K562 (cell line): ENCODE measurements around the gene RSPH6A. TPM values are rescaled to one million over a fixed set of nuclear protein-coding genes. Genes with fewer than 3 reads are reported as not detected.

Experiments
- ATAC-seq: fragments of 200-7000 bp; cut with Tn5 transposase; 3 replicates; pipeline ENCODE4 v1.9.1; 2020; ENCODE audit warnings: moderate library complexity
- BruUV-seq: library from RNA; stranded (reverse); fragments of 400-500 nt; replicated peaks from 2 replicates; lab custom pipeline; 2021; lab: Mats Ljungman, UMichigan
- CTCF ChIA-PET: fragments of 300-600 bp; formaldehyde crosslinking; extraction: SDS; loops from one replicate; lab custom pipeline; 2021; ENCODE audit warnings: low intra/inter-chr PET ratio; lab: Yijun Ruan, JAX
- POLR2A ChIA-PET: fragments of 300-600, 350-650 bp; sonication (Branson Sonifier 250); formaldehyde crosslinking; extraction: SDS; loops from one replicate; lab custom pipeline; 2021; ENCODE audit warnings: antibody characterized with exemption, inconsistent platforms; lab: Yijun Ruan, JAX
- DNase-seq, 4 experiments: peaks; one replicate each; pipeline versions ENCODE4 v3.0.0 to v3.0.0-alpha.2; 2011 to 2018; ENCODE audit warnings: low spot score in 3 of 4, mixed read lengths in 3 of 4; ENCODE audit errors: extremely low read depth in 1 of 4
- FAIRE-seq: peaks from 2 replicates; lab custom pipeline; 2011; peaks lifted over from hg19 to GRCh38; lab: Jason Lieb, UNC
- H2AFZ ChIP-seq: 2 replicates; pipeline ENCODE4 v1.6.0; 2011; ENCODE audit warnings: low read depth, low read length, control low read depth, inconsistent platforms
- H3K27ac ChIP-seq: fragments of 200-600 bp; 3 replicates; pipeline ENCODE4 v1.8.0; 2011; ENCODE audit warnings: low read depth, mild to moderate bottlenecking, control low read depth, inconsistent platforms, low read length, moderate library complexity, mixed read lengths; ENCODE audit errors: extremely low read depth
- H3K27me3 ChIP-seq, 2 experiments: fragments of 300-600 bp in 1 of 2; 2 replicates in 1 of 2; 3 replicates in 1 of 2; pipeline versions ENCODE4 v1.6.0 to v1.8.0; 2011; ENCODE audit warnings: inconsistent platforms in 2 of 2, low read length in 2 of 2, mild to moderate bottlenecking in 1 of 2, mixed read lengths in 1 of 2, moderate library complexity in 1 of 2; ENCODE audit not compliant: control insufficient read depth in 2 of 2, insufficient read depth in 2 of 2
- H3K36me3 ChIP-seq: fragments of 300-600 bp; 3 replicates; pipeline ENCODE4 v1.8.0; 2011; ENCODE audit warnings: mild to moderate bottlenecking, low read length, inconsistent platforms; ENCODE audit not compliant: control insufficient read depth, insufficient read depth
- H3K4me1 ChIP-seq, 2 experiments: fragments of 200-600 bp in 1 of 2; replicated peaks in 1 of 2; 2 replicates in 1 of 2; 3 replicates in 1 of 2; pipeline versions ENCODE4 v1.5.1 to v1.8.0; 2011; ENCODE audit warnings: inconsistent platforms in 2 of 2, low read length in 2 of 2, mild to moderate bottlenecking in 1 of 2, mixed read lengths in 1 of 2, moderate library complexity in 1 of 2; ENCODE audit not compliant: control insufficient read depth in 2 of 2, insufficient read depth in 2 of 2
- H3K4me2 ChIP-seq: 2 replicates; pipeline ENCODE4 v1.6.1; 2011; ENCODE audit warnings: low read length, control low read depth, inconsistent platforms, mixed read lengths; ENCODE audit not compliant: insufficient read depth
- H3K4me3 ChIP-seq: fragments of 200-600 bp; sonication (generic), shearing (Covaris generic); 2 replicates; pipeline ENCODE4 v1.5.1; 2016; ENCODE audit warnings: control low read depth, inconsistent platforms
- H3K79me2 ChIP-seq: fragments of 200-600 bp; 3 replicates; pipeline ENCODE4 v1.8.0; 2011; ENCODE audit warnings: low read length, inconsistent platforms; ENCODE audit not compliant: control insufficient read depth, insufficient read depth
- H3K9ac ChIP-seq, 2 experiments: 2 replicates each; pipeline versions ENCODE4 v1.6.0 to v1.6.1; 2011; ENCODE audit warnings: low read depth in 2 of 2, low read length in 2 of 2, control low read depth in 1 of 2, inconsistent platforms in 1 of 2, mild to moderate bottlenecking in 1 of 2, mixed read lengths in 1 of 2; ENCODE audit not compliant: insufficient read depth in 1 of 2
- H3K9me1 ChIP-seq: one replicate; pipeline ENCODE4 v1.6.0; 2011; ENCODE audit warnings: inconsistent platforms, mild to moderate bottlenecking, low read length, moderate library complexity; ENCODE audit not compliant: control insufficient read depth, insufficient read depth
- H3K9me3 ChIP-seq: replicated peaks from 2 replicates; pipeline ENCODE4 v1.5.1; 2011; ENCODE audit warnings: low read depth, low read length, inconsistent platforms; ENCODE audit not compliant: control insufficient read depth, insufficient read depth
- H4K20me1 ChIP-seq: replicated peaks from 2 replicates; pipeline ENCODE4 v1.6.1; 2011; ENCODE audit warnings: low read length, inconsistent platforms, mixed read lengths; ENCODE audit not compliant: control insufficient read depth, insufficient read depth
- ARHGAP35 ChIP-seq: fragments of 450-650 bp; IDR thresholded peaks from 2 replicates; pipeline ENCODE4 v1.6.1; 2018; ENCODE audit not compliant: partially characterized antibody
- GTF2A2 ChIP-seq: IDR thresholded peaks from 2 replicates; pipeline ENCODE4 v1.6.1; 2016; ENCODE audit warnings: mild to moderate bottlenecking, missing genetic modification characterization, missing compliant biosample characterization
- HEY1 ChIP-seq: fragments of 250-450 bp; sonication (Bioruptor Pico); IDR thresholded peaks from 2 replicates; pipeline ENCODE4 v1.5.0; 2020; ENCODE audit warnings: mild to moderate bottlenecking, moderate library complexity, borderline replicate concordance
- HMGN3 ChIP-seq: IDR thresholded peaks from 2 replicates; pipeline ENCODE4 v1.6.1; 2011; ENCODE audit warnings: borderline replicate concordance, low read depth, mild to moderate bottlenecking, mixed read lengths, low read length; ENCODE audit not compliant: insufficient read length; ENCODE audit errors: extremely low read depth
- HOMEZ ChIP-seq: fragments of 250-450 bp; sonication (Bioruptor Pico); IDR thresholded peaks from 2 replicates; pipeline ENCODE4 v1.4.0; 2020; ENCODE audit warnings: mild to moderate bottlenecking, moderate library complexity
- ILF3 ChIP-seq: fragments of 450-650 bp; IDR thresholded peaks from 2 replicates; pipeline ENCODE4 v1.6.1; 2018; ENCODE audit warnings: antibody characterized with exemption, mild to moderate bottlenecking, moderate library complexity, borderline replicate concordance
- KLF13 ChIP-seq: fragments of 450-650 bp; IDR thresholded peaks from 2 replicates; pipeline ENCODE4 v1.6.1; 2016; ENCODE audit warnings: missing genetic modification characterization, low read depth, mild to moderate bottlenecking, missing compliant biosample characterization, moderate library complexity, borderline replicate concordance
- MYC ChIP-seq, 2 experiments: fragments of 250-450 bp in 1 of 2; sonication (Bioruptor Pico) in 1 of 2; IDR thresholded peaks; 2 replicates each; pipeline versions ENCODE4 v1.5.1 to v1.6.1; 2012 to 2021; ENCODE audit warnings: low read depth in 2 of 2, borderline replicate concordance in 1 of 2, improper control_type of control experiment in 1 of 2, low read length in 1 of 2, mild to moderate bottlenecking in 1 of 2, moderate library complexity in 1 of 2
- NR2C2 ChIP-seq, 2 experiments: fragments of 200-800 bp in 1 of 2; sonication (Bioruptor generic) in 1 of 2; sonication (generic) in 1 of 2; formaldehyde crosslinking in 1 of 2; IDR thresholded peaks; 2 replicates each; pipeline versions ENCODE4 v1.6.1 to v1.8.0; 2016 to 2022; ENCODE audit warnings: mild to moderate bottlenecking in 1 of 2, missing compliant biosample characterization in 1 of 2, missing genetic modification characterization in 1 of 2, missing genetic modification reagents in 1 of 2
- RBM17 ChIP-seq: fragments of 200-400 bp; formaldehyde crosslinking; IDR thresholded peaks from 2 replicates; pipeline ENCODE4 v1.6.1; 2017; ENCODE audit warnings: low read depth, mild to moderate bottlenecking, low read length, borderline replicate concordance
- RBM34 ChIP-seq: fragments of 200-400 bp; formaldehyde crosslinking; IDR thresholded peaks from 2 replicates; pipeline ENCODE4 v1.6.1; 2018; ENCODE audit warnings: low read length, borderline replicate concordance; ENCODE audit not compliant: insufficient read depth
- RFX7 ChIP-seq: fragments of 250-450 bp; sonication (Bioruptor Pico); IDR thresholded peaks from 2 replicates; pipeline ENCODE4 v1.5.1; 2021; ENCODE audit warnings: mild to moderate bottlenecking
- SIN3A ChIP-seq, 2 experiments: fragments of 150-350 bp in 1 of 2; IDR thresholded peaks; 2 replicates each; pipeline ENCODE4 v1.6.1; 2011 to 2016; ENCODE audit warnings: borderline replicate concordance in 2 of 2, low read depth in 2 of 2, low read length in 2 of 2, mild to moderate bottlenecking in 2 of 2, moderate library complexity in 2 of 2; ENCODE audit not compliant: control insufficient read depth in 1 of 2
- ZNF431 ChIP-seq: sonication (generic); formaldehyde crosslinking; IDR thresholded peaks from 2 replicates; pipeline ENCODE4 v1.8.0; 2022; ENCODE audit warnings: mild to moderate bottlenecking, missing genetic modification reagents
- ZNF778 ChIP-seq: fragments of 450-650 bp; formaldehyde crosslinking; IDR thresholded peaks from 2 replicates; pipeline ENCODE4 v1.4.0; 2020; ENCODE audit warnings: mild to moderate bottlenecking, moderate library complexity
- ZSCAN32 ChIP-seq: fragments of 450-650 bp; formaldehyde crosslinking; IDR thresholded peaks from 2 replicates; pipeline ENCODE4 v1.4.0; 2020; ENCODE audit warnings: mild to moderate bottlenecking, moderate library complexity
- WGBS: fragments of 100-300 bp; shearing (Covaris generic); methylation state at CpG from one replicate; pipeline ENCODE4 v1.1.6; 2016; ENCODE audit warnings: low coverage, mixed read lengths; ENCODE audit not compliant: insufficient coverage; ENCODE audit errors: missing lambda C conversion rate; 5-methylcytosine and 5-hydroxymethylcytosine counted together
- in situ Hi-C: fragments of 300-500 bp; cut with MboI; formaldehyde crosslinking; loops from 4 replicates; pipeline ENCODE4 v1.15.0; 2018; ENCODE audit warnings: inconsistent platforms, mixed read lengths
- intact Hi-C: fragments of 100-400 bp; cut with micrococcal nuclease; formaldehyde crosslinking; loops from 2 replicates; pipeline ENCODE4 v1.14.2; 2022
- polyA plus RNA-seq, 8 experiments: library from polyadenylated mRNA; depleted of rRNA in 4 of 8; stranded (reverse) in 5 of 8; unstranded in 3 of 8; fragments of >200 nt; fragmentation: Nextera tagmentation in 2 of 8; fragmentation: Illumina TruSeq in 1 of 8; extraction: Ambion mirVana in 2 of 8; extraction: Trizol in 1 of 8; gene quantifications; 2 replicates each; pipeline versions ENCODE4 v1.2.1 to v1.2.3, GENCODE V29; 2011 to 2014; ENCODE audit warnings: inconsistent platforms in 1 of 8, missing spikeins in 1 of 8
- total RNA-seq, 7 experiments: library from RNA; depleted of rRNA in 6 of 7; stranded (reverse); fragments of >200 nt in 6 of 7; fragmentation: Illumina TruSeq in 2 of 7; extraction: Trizol in 2 of 7; gene quantifications; 2 replicates each; pipeline versions ENCODE4 v1.2.1 to v1.2.3, GENCODE V29; 2011 to 2021; ENCODE audit warnings: low replicate concordance in 1 of 7

The RSPH6A gene
- total and polyA plus RNA-seq, 9 of the 15 experiments (the other 6 are each of a cell fraction or from before 2014, with no cell fraction given): 0.03 to 0.15 (median 0.07) TPM; not detected in 5

GRCh38 chr19:45864629-45865082, 49.5 kb upstream of the RSPH6A start (continued):
- TF ChIP-seq HMGN3: no peak
- TF ChIP-seq ZSCAN32 (CRISPR knock-in tag): no peak
- no peak for TF ChIP-seq RBM34
- 0 out of 2 replicates have a peak, but pooled peaks have one; percentile 33 for TF ChIP-seq ZNF431 (CRISPR knock-in tag)
- no peak for TF ChIP-seq RFX7 (CRISPR knock-in tag)

DNA sequence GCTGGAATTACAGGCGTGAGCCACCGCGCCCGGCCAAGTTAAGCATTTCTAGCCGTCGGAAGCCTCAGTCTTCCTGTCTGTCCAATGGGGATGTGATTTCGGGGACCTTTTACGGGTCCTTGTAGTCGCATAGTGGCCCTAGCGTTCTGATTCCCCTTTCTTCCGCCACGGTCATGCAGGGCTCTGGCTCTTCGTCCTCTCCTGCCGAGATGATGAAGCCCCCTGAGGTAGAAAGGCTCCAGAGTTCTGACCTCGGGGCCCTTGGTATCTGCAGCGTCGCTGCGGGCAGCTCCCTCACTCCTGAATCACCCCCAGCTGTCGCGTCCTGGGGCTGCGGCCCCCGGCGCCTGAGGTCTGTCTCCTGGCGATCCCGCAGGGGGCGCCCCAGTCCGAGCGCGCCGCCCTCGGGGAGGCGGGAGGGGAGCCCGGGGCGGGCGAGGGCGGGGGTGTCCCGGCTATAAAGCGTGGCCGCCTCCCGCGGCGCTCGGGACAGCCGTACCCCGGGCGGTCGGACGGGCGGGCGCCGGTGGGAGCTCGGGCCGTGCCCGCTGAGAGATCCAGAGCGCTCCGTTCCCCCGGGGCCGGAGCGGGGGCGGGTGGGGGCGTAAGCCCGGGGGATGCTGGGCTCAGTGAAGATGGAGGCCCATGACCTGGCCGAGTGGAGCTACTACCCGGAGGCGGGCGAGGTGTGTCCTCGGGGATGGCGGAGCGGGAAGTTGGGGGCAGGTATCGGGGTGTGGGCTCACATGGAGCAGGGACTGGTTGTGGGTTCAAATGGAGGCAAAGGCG, 48.9 kb upstream of the RSPH6A start, which contains the start of gene FOXA3:
Gene FOXA3, plus strand, starts transcription at position 487 of the 789 bp plus-strand sequence. Its CDS starts 131 bp downstream, at position 618.
- intact Hi-C loops (loop anchor here (1.0 kb wide), 2 partner anchors 19 to 38 kb away; partner anchors contain the start of gene MYPOP), in situ Hi-C loops (no loop called here)
- ChIA-PET POLR2A (interaction anchor here (0.5 to 2.1 kb wide), 14 partner anchors 9 to 754 kb away, joined by 3 to 11 read pairs (median 4); no protein-coding TSS in a partner anchor), CTCF (interaction anchor here (2.7 to 5.5 kb wide), 3 partner anchors 18 to 213 kb away, joined by 6 to 102 read pairs (median 14); partner anchors contain the start of gene IRF2BP1)
- Histone ChIP-seq H3K27ac (peak within 1 kb of the TSS; percentile 48), H3K9me3 (no peaks in the 10 kb centered on the region), H3K36me3 (peaks cover 23% of the 10 kb centered on the region; the same call in 2 of the 3 replicates), H3K79me2 (peaks cover 54% of the 10 kb centered on the region), H3K27me3 (no peaks in the 10 kb centered on the region), H3K4me3 (peak within 1 kb of the TSS; percentile 95), H2AFZ (peak within 1 kb of the TSS; percentile 99), H3K4me2 (peak within 1 kb of the TSS; percentile 100), H3K9ac (peak within 1 kb of the TSS; percentile 71 to 94), H3K9me1 (peaks cover 2% of the 10 kb centered on the region), H3K4me1 (peaks cover 23 to 45% of the 10 kb centered on the region in 2 experiments), H4K20me1 (no peaks in the 10 kb centered on the region)
- under 1% methylated on average over 37 of the region's 71 CpGs for WGBS
- FAIRE-seq (no peak), ATAC-seq (peak; percentile 86), DNase-seq (peak; percentile 92 to 96 (median 94))
- BruUV-seq: no TSS peak
- TF ChIP-seq MYC (IDR thresholded peaks at IDR 0.05; ENCODE audit: low read depth, low read length) (peak; percentile 57; the same call in 1 of the 2 replicates), MYC (CRISPR knock-in tag; IDR thresholded peaks at IDR 0.05; ENCODE audit: borderline replicate concordance, low read depth) (no peak), ARHGAP35 (no peak), RBM17 (no peak), HEY1 (CRISPR knock-in tag) (no peak), HOMEZ (CRISPR knock-in tag) (no peak), GTF2A2 (tag) (no peak), NR2C2 (CRISPR knock-in tag; IDR thresholded peaks at IDR 0.05) (no peak), NR2C2 (tag; IDR thresholded peaks at IDR 0.05) (no peak), ILF3 (no peak), ZNF778 (CRISPR knock-in tag) (no peak), KLF13 (tag) (no peak), SIN3A (IDR thresholded peaks at IDR 0.05; ENCODE audit: borderline replicate concordance in 2 of 2, control insufficient read depth in 1 of 2, low read depth in 2 of 2, low read length in 2 of 2) (no peak)
